ENCODE data around the gene LONP2.
A peak's percentile ranks its signal among the peaks of the same experiment; 100 is the strongest.

The LONP2 gene

DNA sequence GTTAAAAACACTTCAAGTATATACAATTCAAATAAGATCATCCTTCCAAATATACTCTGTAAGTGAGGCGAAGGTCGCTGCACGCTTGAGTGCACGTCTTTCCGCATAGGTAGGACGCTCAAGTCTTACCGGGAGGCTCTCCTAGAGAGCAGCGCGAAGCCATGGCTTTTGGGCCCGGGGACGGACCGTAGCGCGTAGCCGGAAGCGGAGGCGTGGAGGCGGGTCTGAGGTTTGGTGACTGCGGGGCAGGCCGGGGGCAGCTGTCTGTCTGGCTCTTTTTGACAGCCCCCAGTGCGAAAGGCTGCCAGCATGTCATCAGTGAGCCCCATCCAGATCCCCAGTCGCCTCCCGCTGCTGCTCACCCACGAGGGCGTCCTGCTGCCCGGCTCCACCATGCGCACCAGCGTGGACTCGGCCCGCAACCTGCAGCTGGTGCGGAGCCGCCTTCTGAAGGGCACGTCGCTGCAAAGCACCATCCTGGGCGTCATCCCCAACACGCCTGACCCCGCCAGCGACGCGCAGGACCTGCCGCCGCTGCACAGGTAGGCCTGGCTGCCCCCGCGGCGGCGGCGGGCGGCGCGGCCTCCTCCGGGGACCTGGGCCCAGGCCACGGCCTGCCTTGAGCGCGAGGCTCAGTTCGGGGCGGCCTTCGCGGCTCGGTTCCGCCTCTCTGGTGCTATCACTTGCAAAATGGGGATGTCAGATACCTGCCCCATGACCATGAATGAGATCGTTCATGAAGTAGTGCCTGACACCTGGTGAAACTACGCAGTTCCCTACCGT lies at the start of gene LONP2:
Gene LONP2 (plus strand): TSS at position 221 of the 783 bp plus-strand sequence. CDS start 89 bp downstream, at position 310.
- DNase-seq: peak; percentile 46 to 92 (median 86)

DNA sequence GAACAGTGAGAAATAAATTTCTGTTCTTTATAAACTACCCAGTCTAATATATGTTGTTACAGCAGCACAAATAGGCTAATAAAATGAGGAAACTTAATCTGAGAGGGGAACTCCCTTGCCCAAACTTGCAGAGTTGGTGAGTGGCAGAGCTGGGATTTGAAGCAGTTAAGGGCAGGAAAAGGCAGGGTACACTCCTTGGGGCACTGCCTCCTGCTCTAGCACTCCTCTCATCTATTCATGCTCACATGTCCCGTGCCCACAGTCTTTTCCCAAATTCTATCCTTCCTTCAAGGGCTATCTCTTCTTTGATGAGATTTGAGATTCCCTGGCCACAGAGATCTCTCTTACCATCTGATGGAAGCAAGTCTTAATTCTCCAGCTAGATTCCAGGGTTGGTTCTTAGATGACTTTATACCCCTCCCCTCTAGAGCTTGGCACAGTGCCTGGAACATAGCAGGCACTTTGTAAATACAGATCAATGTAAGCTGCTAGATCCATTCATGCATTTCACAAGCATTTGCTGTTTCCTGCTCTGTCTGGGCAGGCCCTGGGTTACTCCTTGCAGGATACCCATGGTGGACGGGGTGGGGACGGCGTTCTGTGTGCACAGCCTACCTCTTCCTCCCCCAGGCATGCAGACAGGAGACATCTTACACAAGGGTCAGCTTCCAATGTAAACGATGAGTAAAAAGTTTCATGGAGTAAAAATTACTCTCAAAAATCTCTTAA lies 49.1 kb upstream of the LONP2 start:
- DNase-seq: no peak

DNA sequence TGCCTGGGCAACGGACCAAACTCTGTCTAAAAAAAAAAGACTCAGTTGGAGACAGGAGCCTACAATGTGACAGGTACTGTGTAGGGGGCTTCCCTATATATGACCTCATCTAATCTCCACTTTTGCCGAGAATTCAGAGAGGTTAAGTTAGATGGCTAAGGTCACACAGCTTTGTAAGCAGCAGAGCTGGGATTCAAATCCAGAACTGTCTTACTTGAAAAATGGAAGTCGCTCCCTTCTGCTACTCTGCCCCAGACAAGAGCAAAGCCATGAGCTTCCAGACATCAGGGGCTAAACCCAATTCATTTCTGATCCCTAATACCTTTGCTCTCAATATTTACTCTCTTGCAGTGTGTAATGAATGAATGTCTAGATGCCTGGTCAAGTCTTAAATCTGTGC lies 46.8 kb upstream of the LONP2 start:
- no peak for DNase-seq

DNA sequence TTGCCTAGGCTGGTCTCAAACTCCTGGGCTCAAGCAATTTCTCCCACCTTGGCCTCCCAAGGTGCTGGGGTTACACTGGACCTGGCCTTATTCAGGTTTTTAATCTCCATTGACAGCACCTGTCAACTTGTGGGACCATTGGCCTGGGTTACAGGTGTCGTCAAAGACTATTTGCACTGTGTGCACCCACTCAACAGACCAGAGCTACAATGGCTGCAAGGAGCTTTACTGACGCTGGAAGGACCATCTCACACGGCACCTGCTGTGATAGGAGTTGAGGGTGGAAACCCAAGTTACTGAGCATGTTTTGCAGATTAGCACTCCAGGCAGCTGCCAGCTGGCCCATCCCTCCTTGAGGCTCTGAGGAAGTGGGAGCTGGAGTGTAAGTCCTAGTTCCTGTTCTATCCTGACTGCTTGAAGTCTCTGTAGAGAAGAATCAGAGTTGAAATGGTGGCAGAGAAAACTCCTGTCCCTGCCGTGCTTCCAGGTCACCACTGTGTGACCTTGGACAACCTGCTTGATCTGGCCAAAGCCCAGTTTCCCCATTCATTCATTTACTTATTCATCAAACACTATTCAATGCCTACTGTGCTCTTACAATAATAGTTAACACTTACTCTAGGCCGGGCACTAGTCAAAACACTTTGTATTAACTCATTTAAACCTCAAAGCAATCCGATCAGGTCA lies 42.4 kb upstream of the LONP2 start:
- no peak for DNase-seq

- no peak for DNase-seq
These were observed 39.9 kb upstream of the LONP2 start for GRCh38 chr16:48203974-48204824.

- DNase-seq: no peak
These were observed 39.3 kb upstream of the LONP2 start for GRCh38 chr16:48204825-48205151.

DNA sequence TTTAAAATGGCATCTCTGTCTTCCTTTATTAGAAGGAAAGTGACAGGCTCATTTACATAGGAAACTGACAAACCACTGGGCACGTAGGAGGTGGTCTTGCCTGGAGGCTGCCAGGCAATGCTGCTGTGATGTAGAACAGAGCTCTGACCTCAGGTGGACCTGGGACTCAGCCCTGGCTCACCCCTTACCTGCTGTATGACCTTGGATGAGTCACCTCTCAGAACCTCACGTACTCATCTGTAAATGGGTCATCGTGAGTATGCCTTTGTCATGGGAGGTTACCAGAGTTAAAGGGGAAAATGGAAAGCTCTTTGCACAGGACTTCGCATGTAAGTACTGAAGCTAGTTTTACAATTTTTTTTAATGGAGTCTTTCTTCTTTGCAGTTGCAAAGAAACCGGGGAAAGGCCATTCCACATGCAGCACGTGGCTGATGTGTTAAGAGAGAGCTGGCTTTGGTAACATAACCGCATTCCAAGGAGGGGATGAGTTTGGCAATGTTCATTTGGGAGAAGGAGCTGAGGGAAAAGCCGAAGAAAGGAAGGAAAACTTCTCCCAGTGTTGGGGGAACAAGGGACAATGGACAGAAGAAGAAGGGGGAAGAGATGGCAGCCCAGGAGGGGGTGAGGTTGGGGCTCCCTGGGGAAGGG lies 37.4 kb upstream of the LONP2 start:
- no peak for DNase-seq

DNA sequence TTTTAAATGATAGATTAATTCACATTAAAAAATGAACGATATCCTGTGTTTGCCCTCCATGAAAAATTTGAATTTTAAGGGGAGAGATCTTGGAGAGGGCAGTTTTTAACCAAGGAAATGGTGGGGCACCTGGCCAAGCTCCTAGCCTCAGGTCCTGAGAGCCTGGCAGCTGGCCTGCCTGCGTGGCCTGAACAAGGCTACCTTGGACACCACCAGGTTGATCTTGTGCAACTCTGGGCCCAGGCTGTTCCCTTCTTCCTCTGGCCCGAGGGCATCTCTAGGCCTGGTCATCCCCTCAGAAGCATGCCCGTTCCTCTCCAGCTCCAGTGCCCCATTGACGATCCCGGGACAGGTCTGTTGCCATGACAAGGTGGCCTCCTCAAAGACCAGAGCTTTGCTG lies 33.4 kb upstream of the LONP2 start:
- no peak for DNase-seq

GRCh38 chr16:48212033-48212432 lies 32.1 kb upstream of the LONP2 start:
- DNase-seq: no peak

DNA sequence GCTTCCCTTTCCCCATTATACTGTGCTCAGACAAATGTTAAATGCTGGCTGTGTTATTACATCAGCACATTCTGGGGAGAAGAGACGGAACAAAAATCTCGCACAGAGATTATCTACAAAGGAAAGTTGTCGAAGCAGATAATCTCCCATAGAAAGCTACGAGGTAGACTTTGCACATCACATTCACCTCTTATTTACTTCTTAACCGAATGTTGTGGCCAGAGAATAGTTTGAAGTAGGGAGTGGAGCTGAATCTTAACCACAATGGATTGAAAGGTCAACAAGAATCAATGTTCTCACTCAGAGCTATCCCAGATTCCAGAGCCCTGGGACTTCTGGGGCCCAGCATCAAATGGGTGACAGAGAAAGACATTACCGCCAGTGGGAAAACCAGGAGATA lies 28.4 kb upstream of the LONP2 start:
- DNase-seq: no peak

DNA sequence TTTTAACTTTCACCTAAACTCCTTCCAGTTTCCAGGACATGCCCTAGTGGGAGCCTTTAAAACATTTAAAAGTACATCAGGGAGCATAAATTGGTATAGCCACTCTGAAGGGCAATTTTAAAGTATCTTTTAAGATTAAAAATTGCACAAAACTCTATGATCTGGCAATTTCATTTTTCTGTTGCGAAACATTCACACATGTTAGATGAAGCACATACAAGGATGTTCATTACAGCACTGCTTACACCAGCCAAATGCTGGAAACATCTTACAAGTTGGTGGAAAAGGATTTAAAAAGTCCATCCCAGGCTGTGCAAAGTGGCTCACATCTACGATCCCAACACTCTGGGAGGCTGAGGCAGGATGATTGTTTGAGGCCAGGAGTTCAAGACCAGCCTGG lies 26.4 kb upstream of the LONP2 start:
- DNase-seq: no peak

- no peak for DNase-seq
These were observed 25.6 kb upstream of the LONP2 start for GRCh38 chr16:48218473-48218872.

GRCh38 chr16:48220891-48221290 lies 23.2 kb upstream of the LONP2 start:
- DNase-seq: no peak

- DNase-seq: no peak
These were observed 20.6 kb upstream of the LONP2 start for GRCh38 chr16:48223490-48223889.

GRCh38 chr16:48225456-48225855 lies 18.6 kb upstream of the LONP2 start:
- no peak for DNase-seq

- no peak for DNase-seq
These were observed 12.2 kb upstream of the LONP2 start for GRCh38 chr16:48231727-48232492.

GRCh38 chr16:48232493-48233040 lies 11.5 kb upstream of the LONP2 start:
- DNase-seq: no peak

GRCh38 chr16:48234630-48235029 lies 9.5 kb upstream of the LONP2 start:
- DNase-seq: peak in 1 of 14 donors; percentile 8

DNA sequence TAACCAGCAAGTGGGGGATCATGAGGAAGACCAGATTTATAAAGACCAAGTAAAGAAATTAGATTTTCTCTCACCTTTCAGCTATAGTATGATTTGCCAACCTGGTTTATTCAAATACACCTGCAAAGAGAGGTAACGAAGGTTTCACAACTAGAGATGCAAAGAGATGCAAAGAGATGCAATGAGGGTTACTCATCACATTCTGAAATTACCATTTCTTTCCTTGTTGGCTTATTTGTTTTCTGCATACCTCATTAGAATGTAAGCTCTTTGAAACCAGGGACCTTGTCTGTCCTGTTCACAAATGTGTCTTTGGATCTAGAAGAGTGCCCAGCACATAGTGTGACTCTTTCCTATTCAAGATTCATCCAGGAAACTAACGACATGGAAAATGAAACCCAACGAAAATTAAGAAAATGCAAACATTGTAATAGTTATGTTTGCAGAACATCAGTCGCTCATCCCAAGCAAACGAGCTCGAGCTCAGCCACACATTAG lies 9.0 kb upstream of the LONP2 start:
- no peak for DNase-seq

- DNase-seq: no peak
These were observed 8.5 kb upstream of the LONP2 start for GRCh38 chr16:48235556-48236136.
